ENCODE data around the gene TBC1D8B. TPM values are rescaled to one million over a fixed set of nuclear protein-coding genes. Genes with fewer than 3 reads are reported as not detected.
"Not testable (repeated sequence)": the region's sequence is repeated elsewhere in the genome, so short reads cannot be mapped to it uniquely, and the experiment has no call there.

TBC1D8B gene
- total and polyA plus RNA-seq, 2 of the 13 experiments (the other 11 are each of a cell fraction or from before 2014, with no cell fraction given): 6.2 to 7.2 TPM

DNA sequence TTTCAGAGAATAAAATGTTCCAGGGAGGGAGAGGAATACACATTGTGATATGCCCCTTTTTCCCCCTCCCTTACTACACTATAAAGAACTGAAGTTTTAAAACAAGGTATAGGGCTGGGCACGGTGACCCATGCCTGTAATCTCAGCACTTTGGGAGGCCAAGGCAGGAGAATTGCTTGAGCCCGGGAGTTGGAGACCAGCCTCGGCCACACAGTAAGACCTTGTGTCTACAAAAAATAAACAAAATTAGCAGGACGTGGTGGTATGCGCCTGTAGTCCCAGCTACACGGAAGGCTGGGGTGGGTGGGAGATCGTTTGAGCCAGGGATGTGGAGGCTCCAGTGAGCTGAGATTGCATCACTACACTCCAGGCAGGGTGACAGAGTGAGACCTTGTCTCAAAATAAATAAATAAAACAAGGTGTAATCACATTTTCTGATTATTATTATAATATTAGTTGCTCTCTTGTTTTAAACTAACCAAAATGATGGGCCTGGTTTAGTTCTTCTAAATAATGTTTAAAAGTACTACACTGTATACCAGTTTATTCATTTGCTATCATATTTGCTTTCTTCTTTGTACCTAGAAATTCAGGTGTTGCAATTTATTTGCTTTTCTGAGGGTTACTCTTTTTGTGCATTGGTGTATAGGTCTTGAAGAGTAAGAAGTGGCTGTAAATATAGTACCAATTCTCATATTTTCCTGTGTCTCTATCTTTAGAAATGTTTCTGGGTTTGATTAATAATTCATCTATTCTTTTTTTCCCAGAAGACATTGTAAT lies 8.8 kb downstream of the TBC1D8B start (continued):
- TF ChIP-seq, protein P1, sequence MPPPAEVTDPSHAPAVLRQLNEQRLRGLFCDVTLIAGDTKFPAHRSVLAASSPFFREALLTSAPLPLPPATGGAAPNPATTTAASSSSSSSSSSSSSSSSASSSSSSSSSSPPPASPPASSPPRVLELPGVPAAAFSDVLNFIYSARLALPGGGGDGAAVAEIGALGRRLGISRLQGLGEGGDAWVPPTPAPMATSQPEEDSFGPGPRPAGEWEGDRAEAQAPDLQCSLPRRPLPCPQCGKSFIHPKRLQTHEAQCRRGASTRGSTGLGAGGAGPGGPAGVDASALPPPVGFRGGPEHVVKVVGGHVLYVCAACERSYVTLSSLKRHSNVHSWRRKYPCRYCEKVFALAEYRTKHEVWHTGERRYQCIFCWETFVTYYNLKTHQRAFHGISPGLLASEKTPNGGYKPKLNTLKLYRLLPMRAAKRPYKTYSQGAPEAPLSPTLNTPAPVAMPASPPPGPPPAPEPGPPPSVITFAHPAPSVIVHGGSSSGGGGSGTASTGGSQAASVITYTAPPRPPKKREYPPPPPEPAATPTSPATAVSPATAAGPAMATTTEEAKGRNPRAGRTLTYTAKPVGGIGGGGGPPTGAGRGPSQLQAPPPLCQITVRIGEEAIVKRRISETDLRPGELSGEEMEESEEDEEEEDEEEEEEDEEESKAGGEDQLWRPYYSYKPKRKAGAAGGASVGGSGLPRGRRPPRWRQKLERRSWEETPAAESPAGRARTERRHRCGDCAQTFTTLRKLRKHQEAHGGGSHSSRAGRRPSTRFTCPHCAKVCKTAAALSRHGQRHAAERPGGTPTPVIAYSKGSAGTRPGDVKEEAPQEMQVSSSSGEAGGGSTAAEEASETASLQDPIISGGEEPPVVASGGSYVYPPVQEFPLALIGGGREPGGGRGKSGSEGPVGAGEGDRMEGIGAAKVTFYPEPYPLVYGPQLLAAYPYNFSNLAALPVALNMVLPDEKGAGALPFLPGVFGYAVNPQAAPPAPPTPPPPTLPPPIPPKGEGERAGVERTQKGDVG (CRISPR knock-in tag; IDR thresholded peaks at IDR 0.05; ENCODE audit: borderline replicate concordance): no peak
- TF ChIP-seq ZNF138 (CRISPR knock-in tag; IDR thresholded peaks at IDR 0.05; ENCODE audit: low read depth) (no peak), CEBPB (IDR thresholded peaks at IDR 0.05; ENCODE audit: borderline replicate concordance, low read depth, low read length) (peak; percentile 57; the same call in 1 of the 2 replicates), ZMYM4 (CRISPR knock-in tag; IDR thresholded peaks at IDR 0.05) (0 out of 2 replicates have a peak, but pooled peaks have one; percentile 24)

DNA sequence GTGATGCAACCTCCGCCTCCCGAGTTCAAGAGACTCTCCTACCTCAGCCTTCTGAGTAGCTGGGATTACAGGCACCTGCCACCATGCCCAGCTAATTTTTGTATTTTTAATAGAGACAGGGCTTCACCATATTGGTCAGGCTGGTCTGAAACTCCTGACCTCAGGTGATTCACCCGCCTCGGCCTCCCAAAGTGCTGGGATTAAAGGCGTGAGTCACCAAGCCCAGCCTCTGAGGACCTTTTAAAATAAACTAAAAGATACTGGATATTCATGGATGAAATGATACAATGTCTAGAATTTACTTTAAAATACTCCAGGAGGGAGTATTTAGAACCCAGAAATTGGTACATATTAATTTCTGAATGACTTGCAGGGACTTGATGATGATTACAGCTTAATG lies 10.5 kb downstream of the TBC1D8B start:
- WGBS (ENCODE audit: low lambda C conversion rate): 88% methylated on average over 5 of the region's 5 CpGs
- CTCF ChIA-PET (ENCODE audit: low intra/inter-chr PET ratio, low total read pairs); FAIRE-seq: not testable (repeated sequence)

DNA sequence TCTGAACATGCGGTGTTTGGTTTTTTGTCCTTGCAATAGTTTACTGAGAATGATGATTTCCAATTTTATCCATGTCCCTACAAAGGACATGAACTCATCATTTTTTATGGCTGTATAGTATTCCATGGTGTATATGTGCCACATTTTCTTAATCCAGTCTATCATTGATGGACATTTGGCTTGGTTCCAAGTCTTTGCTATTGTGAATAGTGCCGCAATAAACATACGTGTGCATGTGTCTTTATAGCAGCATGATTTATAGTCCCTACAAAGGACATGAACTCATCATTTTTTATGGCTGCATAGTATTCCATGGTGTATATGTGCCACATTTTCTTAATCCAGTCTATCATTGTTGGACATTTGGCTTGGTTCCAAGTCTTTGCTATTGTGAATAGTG lies 11.6 kb downstream of the TBC1D8B start:
- H4K20me1 ChIP-seq (ENCODE audit: insufficient read depth, low read length); FAIRE-seq; H3K79me2 ChIP-seq (ENCODE audit: insufficient read depth, low read length); CTCF ChIA-PET (ENCODE audit: low intra/inter-chr PET ratio, low total read pairs); H2AFZ ChIP-seq (ENCODE audit: low read length); H3K27ac ChIP-seq (ENCODE audit: extremely low read length, insufficient read depth, low read length); intact Hi-C loops (cut with micrococcal nuclease; ENCODE audit: unreplicated experiment); BruUV-seq (replicated peaks); H3K9me3 ChIP-seq (ENCODE audit: low read length); ATAC-seq; POLR2A ChIA-PET; H3K4me3 ChIP-seq (replicated peaks in 1 of 3; ENCODE audit: insufficient read depth in 1 of 3, low read depth in 2 of 3, low read length in 3 of 3); H3K27me3 ChIP-seq (ENCODE audit: control insufficient read depth in 1 of 2, insufficient read depth in 2 of 2, low read length in 2 of 2); H3K4me2 ChIP-seq (ENCODE audit: low read depth, low read length); H3K9ac ChIP-seq (ENCODE audit: insufficient read depth, low read depth, low read length); DNase-seq (ENCODE audit: low spot score); H3K36me3 ChIP-seq (replicated peaks in 1 of 2; ENCODE audit: control insufficient read depth in 1 of 2, insufficient read depth in 2 of 2, low read length in 2 of 2); in situ Hi-C loops (cut with HindIII; ENCODE audit: extremely low pct_ligation_motif_present, low pct_unique_long_range_greater_than_20kb): not testable (repeated sequence)
- WGBS (ENCODE audit: low lambda C conversion rate): 91% methylated on average over 3 of the region's 3 CpGs
- H3K4me1 ChIP-seq (ENCODE audit: insufficient read depth, low read length): peaks cover 16% of the 10 kb centered on the region

More for the DNA sequence above, 10.5 kb downstream of the TBC1D8B start:
- H3K4me3 ChIP-seq (replicated peaks in 1 of 3; ENCODE audit: insufficient read depth in 1 of 3, low read depth in 2 of 3, low read length in 3 of 3); H3K36me3 ChIP-seq (replicated peaks in 1 of 2; ENCODE audit: control insufficient read depth in 1 of 2, insufficient read depth in 2 of 2, low read length in 2 of 2); in situ Hi-C loops (cut with HindIII; ENCODE audit: extremely low pct_ligation_motif_present, low pct_unique_long_range_greater_than_20kb); H2AFZ ChIP-seq (ENCODE audit: low read length); BruUV-seq (replicated peaks); H4K20me1 ChIP-seq (ENCODE audit: insufficient read depth, low read length); H3K27ac ChIP-seq (ENCODE audit: extremely low read length, insufficient read depth, low read length); POLR2A ChIA-PET; H3K9me3 ChIP-seq (ENCODE audit: low read length); ATAC-seq; H3K4me2 ChIP-seq (ENCODE audit: low read depth, low read length); H3K79me2 ChIP-seq (ENCODE audit: insufficient read depth, low read length); H3K9ac ChIP-seq (ENCODE audit: insufficient read depth, low read depth, low read length); DNase-seq (ENCODE audit: low spot score); H3K27me3 ChIP-seq (ENCODE audit: control insufficient read depth in 1 of 2, insufficient read depth in 2 of 2, low read length in 2 of 2): not testable (repeated sequence)
- intact Hi-C loops (cut with micrococcal nuclease; ENCODE audit: unreplicated experiment): loop anchor here (2.0 kb wide), 1 partner anchor 22 kb away; no protein-coding TSS in a partner anchor
- H3K4me1 ChIP-seq (ENCODE audit: insufficient read depth, low read length): peaks cover 16% of the 10 kb centered on the region

Data from HepG2 (cell line).